SH-SY5Y (cell line): ENCODE data around the gene PRR7.

ENCODE experiments used
- GATA2 ChIP-seq: IDR thresholded peaks from 2 replicates; pipeline ENCODE4 v1.6.1; 2011; ENCODE audit warnings: mild to moderate bottlenecking, low read depth, low read length
- GATA3 ChIP-seq: IDR thresholded peaks from 2 replicates; pipeline ENCODE4 v1.6.1; 2011; ENCODE audit warnings: low read depth, mild to moderate bottlenecking, low read length, moderate library complexity

DNA sequence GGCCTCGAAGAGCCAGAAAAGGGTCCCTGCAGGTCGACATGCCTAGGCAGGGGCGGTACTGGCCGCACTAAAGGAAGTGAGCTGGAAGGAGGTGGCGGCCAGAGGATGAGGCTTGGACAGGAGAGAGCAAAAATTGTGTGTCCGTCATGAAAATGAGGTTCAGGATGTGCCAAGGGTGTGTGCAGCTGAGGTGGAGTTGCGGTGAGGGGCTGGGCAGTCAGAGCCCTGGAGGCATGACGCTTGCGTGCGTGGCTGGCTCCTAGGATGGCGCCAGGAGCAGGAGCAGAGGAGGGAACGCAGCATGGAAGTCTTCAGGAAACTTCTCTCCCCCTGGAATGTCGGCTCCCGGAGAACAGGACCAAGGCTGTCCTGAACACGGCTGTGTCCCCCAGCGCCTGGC, 56.3 kb downstream of the PRR7 start:
- no peak for TF ChIP-seq GATA2
- TF ChIP-seq GATA3 = no peak
